Chondrocyte (in vitro differentiated cells): Measurements from ENCODE around the gene SUMO3. TPM values are rescaled to one million over a fixed set of nuclear protein-coding genes. Genes with fewer than 3 reads are reported as not detected.

Experiments
- DNase-seq: peaks from one replicate; pipeline ENCODE4 v3.0.0; 2021; ENCODE audit warnings: mixed read lengths, low spot score
- H3K27ac Mint-ChIP-seq: one replicate; pipeline ENCODE4 v1.8.0; 2021; ENCODE audit warnings: mild to moderate bottlenecking, moderate library complexity, mixed read lengths; ENCODE audit not compliant: unreplicated experiment
- H3K27me3 Mint-ChIP-seq: 2 replicates; pipeline ENCODE4 v1.8.0; 2021; ENCODE audit warnings: low read depth, mixed read lengths
- H3K36me3 Mint-ChIP-seq: 2 replicates; pipeline ENCODE4 v1.8.0; 2021; ENCODE audit warnings: low read depth, mixed read lengths
- H3K4me1 Mint-ChIP-seq: 2 replicates; pipeline ENCODE4 v1.8.0; 2021; ENCODE audit warnings: low read depth, mild to moderate bottlenecking, mixed read lengths
- H3K4me3 Mint-ChIP-seq: one replicate; pipeline ENCODE4 v1.8.0; 2021; ENCODE audit warnings: mild to moderate bottlenecking, moderate library complexity, mixed read lengths; ENCODE audit not compliant: unreplicated experiment
- H3K9me3 Mint-ChIP-seq: 2 replicates; pipeline ENCODE4 v1.8.0; 2021; ENCODE audit warnings: low read depth, mixed read lengths
- CTCF ChIP-seq: fragments of 200-600 bp; sonication (generic); IDR thresholded peaks from 2 replicates; pipeline ENCODE4 v1.5.0; 2021; ENCODE audit warnings: antibody characterized with exemption, mild to moderate bottlenecking, moderate library complexity
- total RNA-seq: library from RNA; stranded (reverse); gene quantifications from 3 replicates; pipeline ENCODE4 v1.2.1, GENCODE V29; 2021

SUMO3 gene
- total RNA-seq, 1 donor from 2014 or later = 51.3 TPM

GRCh38 chr21:44766014-44766817 lies 51.6 kb downstream of the SUMO3 start:
- no peak for TF ChIP-seq CTCF
- DNase-seq = peak; percentile 84
- no peak overlapping the region for H3K4me3 Mint-ChIP-seq
- H3K27ac Mint-ChIP-seq = no peak overlapping the region
- H3K4me1 Mint-ChIP-seq = peaks cover 7% of the 10 kb centered on the region
- H3K9me3 Mint-ChIP-seq = no peaks in the 10 kb centered on the region
- no peaks in the 10 kb centered on the region for H3K27me3 Mint-ChIP-seq
- peaks cover 17% of the 10 kb centered on the region for H3K36me3 Mint-ChIP-seq

GRCh38 chr21:44765231-44766013 lies 52.4 kb downstream of the SUMO3 start:
- H3K36me3 Mint-ChIP-seq = peaks cover 12% of the 10 kb centered on the region
- peak; percentile 75 for DNase-seq
- peaks cover 7% of the 10 kb centered on the region for H3K4me1 Mint-ChIP-seq
- no peaks in the 10 kb centered on the region for H3K27me3 Mint-ChIP-seq
- TF ChIP-seq CTCF = no peak
- no peak overlapping the region for H3K4me3 Mint-ChIP-seq
- no peaks in the 10 kb centered on the region for H3K9me3 Mint-ChIP-seq
- no peak overlapping the region for H3K27ac Mint-ChIP-seq

- H3K4me1 Mint-ChIP-seq = peaks cover 7% of the 10 kb centered on the region
- no peaks in the 10 kb centered on the region for H3K27me3 Mint-ChIP-seq
- DNase-seq = peak; percentile 83
- H3K9me3 Mint-ChIP-seq = no peaks in the 10 kb centered on the region
- no peak overlapping the region for H3K4me3 Mint-ChIP-seq
- H3K36me3 Mint-ChIP-seq = peaks cover 4% of the 10 kb centered on the region
- TF ChIP-seq CTCF = no peak
- no peak overlapping the region for H3K27ac Mint-ChIP-seq
Measured at GRCh38 chr21:44764319-44765230, 53.3 kb downstream of the SUMO3 start.

GRCh38 chr21:44763451-44764318 lies 54.2 kb downstream of the SUMO3 start:
- Mint-ChIP-seq H3K36me3 (no peaks in the 10 kb centered on the region), H3K27ac (no peak overlapping the region), H3K4me3 (no peak overlapping the region), H3K9me3 (no peaks in the 10 kb centered on the region), H3K4me1 (peaks cover 7% of the 10 kb centered on the region), H3K27me3 (no peaks in the 10 kb centered on the region)
- DNase-seq = peak; percentile 83
- TF ChIP-seq CTCF = no peak
